Inflammatory macrophage treated with lipopolysaccharide for 1 hour (primary cell): ENCODE measurements around the gene PLSCR1.

Experiments used
- DNase-seq, 2 donors: peaks; one replicate each; pipeline ENCODE4 v3.0.0-alpha.2; 2020 to 2022

PLSCR1 gene

GRCh38 chr3:146472611-146473010, 71.8 kb downstream of the PLSCR1 start:
- DNase-seq: no peak

DNA sequence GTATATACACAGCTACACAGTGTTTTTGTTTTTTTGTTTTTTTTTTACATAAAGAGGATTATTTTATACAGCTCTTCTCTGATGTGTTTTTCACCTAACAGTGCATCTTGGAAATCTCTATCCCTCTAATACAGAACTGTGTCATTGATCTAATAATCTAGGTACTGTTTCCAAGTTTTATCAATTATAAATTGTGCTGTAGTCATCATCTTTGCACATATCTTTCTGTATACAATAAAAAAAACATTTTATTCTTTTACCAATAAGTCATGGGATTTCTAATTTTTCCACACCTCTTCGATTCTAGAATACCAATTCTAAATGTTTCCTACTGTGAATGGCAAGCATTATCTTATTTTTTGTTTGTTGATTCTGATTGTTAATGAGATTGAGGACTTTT, 73.4 kb downstream of the PLSCR1 start:
- no peak for DNase-seq

DNA sequence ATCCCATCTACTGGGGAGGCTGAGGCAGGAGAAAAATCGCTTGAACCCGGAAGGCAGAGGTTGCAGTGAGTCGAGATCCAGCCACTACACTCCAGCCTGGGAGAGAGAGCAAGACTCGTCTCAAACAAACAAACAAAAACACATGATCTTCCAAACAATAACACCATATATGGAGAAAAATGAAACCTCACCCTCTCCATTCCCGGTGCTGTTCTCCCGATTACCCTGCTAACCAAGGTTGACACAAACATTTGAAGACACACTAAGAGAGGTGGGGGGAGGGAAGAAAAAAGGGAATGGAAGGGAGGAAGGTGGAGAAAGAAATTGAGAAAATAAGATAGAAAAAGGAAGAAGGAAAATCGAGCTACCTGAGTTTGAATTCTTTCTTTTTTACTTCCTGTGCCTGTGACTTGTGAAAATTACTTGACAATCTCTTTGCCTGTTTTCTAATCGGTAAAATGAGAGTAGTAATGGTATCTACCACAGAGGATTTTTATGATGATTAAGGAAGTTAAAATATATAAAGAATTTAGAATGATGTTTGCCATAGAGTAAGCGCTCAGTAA, 73.9 kb downstream of the PLSCR1 start:
- no peak for DNase-seq

GRCh38 chr3:146469150-146470017, 75.0 kb downstream of the PLSCR1 start, which contains the start of gene PLSCR2:
Gene PLSCR2 (minus strand): TSS chr3:146469561. CDS start chr3:146459904, 9,657 bp downstream.
- DNase-seq: peak; percentile 26 to 54

DNA sequence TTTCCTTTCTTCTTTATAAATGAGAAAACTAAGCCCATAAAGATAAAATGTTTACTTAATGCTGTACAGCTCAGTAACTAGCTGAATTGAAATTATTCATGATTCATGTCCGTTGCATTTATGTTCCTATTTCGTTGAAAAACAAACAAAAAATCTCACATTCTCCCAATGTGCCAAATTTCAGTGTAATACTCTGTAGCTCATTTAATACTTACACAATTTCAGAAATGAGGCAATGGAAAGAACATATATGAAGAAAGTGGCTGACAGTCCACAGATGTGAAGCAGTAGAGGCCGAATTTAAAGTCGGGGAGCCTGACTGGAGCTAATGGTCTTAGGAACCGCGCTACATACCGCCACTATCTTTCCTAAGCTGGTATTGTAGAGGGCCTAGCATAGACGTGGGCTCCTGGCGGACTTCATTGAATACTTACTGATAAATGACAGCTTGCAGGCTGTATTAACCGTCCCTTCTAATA, 75.7 kb downstream of the PLSCR1 start:
- DNase-seq: no peak

- DNase-seq: no peak
These were observed 76.2 kb downstream of the PLSCR1 start for GRCh38 chr3:146468234-146468633.

- no peak for DNase-seq
These were observed 77.8 kb downstream of the PLSCR1 start for GRCh38 chr3:146466604-146467003.

DNA sequence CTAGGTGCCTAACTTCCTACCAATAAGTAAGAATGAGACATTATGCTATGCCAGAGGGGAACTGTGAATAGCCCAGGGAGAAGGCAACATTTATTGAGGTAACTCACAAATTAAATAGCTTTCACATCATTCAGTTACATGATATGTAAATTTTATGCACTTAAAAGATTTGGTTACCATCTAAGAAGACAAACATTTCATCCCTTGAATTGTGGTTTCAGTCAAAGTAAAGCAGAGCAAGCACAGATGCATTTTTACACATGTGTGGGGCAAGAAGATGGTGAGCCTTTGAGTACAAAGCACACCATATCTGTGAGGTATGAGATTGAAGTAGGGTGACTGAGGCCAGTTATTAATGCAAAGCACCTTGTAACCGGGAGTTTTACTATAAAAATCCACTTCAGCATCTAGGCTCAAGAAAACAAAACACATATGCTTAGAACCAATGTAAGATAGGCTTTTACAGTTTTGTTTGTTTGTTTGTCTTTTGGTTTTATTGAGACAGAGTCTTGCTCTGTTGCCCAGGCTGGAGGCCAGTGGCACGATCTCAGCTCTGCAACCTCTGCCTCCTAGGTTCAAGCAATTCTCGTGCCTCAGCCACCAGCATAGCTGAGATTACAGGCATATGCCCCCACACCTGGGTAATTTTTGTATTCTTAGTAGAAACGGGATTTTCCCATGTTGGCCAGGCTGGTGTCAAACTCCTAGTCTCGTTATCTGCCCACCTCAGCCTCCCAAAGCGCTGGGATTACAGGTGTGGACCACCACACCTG, 78.5 kb downstream of the PLSCR1 start:
- DNase-seq: no peak
